ENCODE data around the gene HOOK2. TPM values are rescaled to one million over a fixed set of nuclear protein-coding genes. Genes with fewer than 3 reads are reported as not detected.
A peak's percentile ranks its signal among the peaks of the same experiment; 100 is the strongest.

The HOOK2 gene
- total and polyA plus RNA-seq, 2 of the 13 experiments (the other 11 are each of a cell fraction or from before 2014, with no cell fraction given): 9.2 to 12.9 TPM

GRCh38 chr19:12791345-12792050 lies 16.1 kb upstream of the HOOK2 start, which contains the start of gene JUNB (continued):
- TF ChIP-seq, protein P1, sequence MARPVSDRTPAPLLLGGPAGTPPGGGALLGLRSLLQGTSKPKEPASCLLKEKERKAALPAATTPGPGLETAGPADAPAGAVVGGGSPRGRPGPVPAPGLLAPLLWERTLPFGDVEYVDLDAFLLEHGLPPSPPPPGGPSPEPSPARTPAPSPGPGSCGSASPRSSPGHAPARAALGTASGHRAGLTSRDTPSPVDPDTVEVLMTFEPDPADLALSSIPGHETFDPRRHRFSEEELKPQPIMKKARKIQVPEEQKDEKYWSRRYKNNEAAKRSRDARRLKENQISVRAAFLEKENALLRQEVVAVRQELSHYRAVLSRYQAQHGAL (CRISPR knock-in tag; IDR thresholded peaks at IDR 0.05; ENCODE audit: not compliant biosample characterization): no peak
- TF ChIP-seq ZNF746 (CRISPR knock-in tag; IDR thresholded peaks at IDR 0.05) (peak; percentile 80), KAT2B (IDR thresholded peaks at IDR 0.05; ENCODE audit: borderline replicate concordance, low read depth, low read length) (no peak), ZGPAT (CRISPR knock-in tag; IDR thresholded peaks at IDR 0.05) (peak; percentile 96), POLR2A (IDR thresholded peaks at IDR 0.05; ENCODE audit: insufficient read depth in 1 of 2, low read depth in 2 of 2, low read length in 2 of 2) (peak; percentile 100), SMAD1 (CRISPR knock-in tag; IDR thresholded peaks at IDR 0.05; ENCODE audit: borderline replicate concordance, low read depth) (no peak), KDM2A (CRISPR knock-in tag; IDR thresholded peaks at IDR 0.05; ENCODE audit: borderline replicate concordance, low read depth) (peak; percentile 87), GZF1 (CRISPR knock-in tag; IDR thresholded peaks at IDR 0.05) (no peak), MAF1 (CRISPR knock-in tag; IDR thresholded peaks at IDR 0.05; ENCODE audit: borderline replicate concordance) (peak; percentile 92; the same call in 1 of the 2 replicates), ZNF567 (CRISPR knock-in tag; IDR thresholded peaks at IDR 0.05; ENCODE audit: borderline replicate concordance) (peak; percentile 23; the same call in 1 of the 2 replicates), GFI1 (CRISPR knock-in tag; IDR thresholded peaks at IDR 0.05; ENCODE audit: borderline replicate concordance) (no peak), CBX1 (IDR thresholded peaks at IDR 0.05; ENCODE audit: low read depth) (peak; percentile 98), GTF3A (CRISPR knock-in tag; conservative IDR thresholded peaks at IDR 0.05) (no peak), ZSCAN20 (CRISPR knock-in tag; IDR thresholded peaks at IDR 0.05; ENCODE audit: borderline replicate concordance) (no peak), ZNF646 (CRISPR knock-in tag; IDR thresholded peaks at IDR 0.05) (no peak), RXRB (CRISPR knock-in tag; IDR thresholded peaks at IDR 0.05; ENCODE audit: borderline replicate concordance) (peak; percentile 76; the same call in 1 of the 2 replicates), ZNF24 (IDR thresholded peaks at IDR 0.05) (no peak), NR3C1 (CRISPR knock-in tag; IDR thresholded peaks at IDR 0.05) (no peak), HDAC1 (CRISPR knock-in tag; IDR thresholded peaks at IDR 0.05) (peak; percentile 98)
- TF ChIP-seq, protein P2, sequence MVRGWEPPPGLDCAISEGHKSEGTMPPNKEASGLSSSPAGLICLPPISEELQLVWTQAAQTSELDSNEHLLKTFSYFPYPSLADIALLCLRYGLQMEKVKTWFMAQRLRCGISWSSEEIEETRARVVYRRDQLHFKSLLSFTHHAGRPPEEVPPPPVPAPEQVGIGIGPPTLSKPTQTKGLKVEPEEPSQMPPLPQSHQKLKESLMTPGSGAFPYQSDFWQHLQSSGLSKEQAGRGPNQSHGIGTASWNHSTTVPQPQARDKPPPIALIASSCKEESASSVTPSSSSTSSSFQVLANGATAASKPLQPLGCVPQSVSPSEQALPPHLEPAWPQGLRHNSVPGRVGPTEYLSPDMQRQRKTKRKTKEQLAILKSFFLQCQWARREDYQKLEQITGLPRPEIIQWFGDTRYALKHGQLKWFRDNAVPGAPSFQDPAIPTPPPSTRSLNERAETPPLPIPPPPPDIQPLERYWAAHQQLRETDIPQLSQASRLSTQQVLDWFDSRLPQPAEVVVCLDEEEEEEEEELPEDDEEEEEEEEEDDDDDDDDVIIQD (CRISPR knock-in tag; IDR thresholded peaks at IDR 0.05; ENCODE audit: low read depth): no peak

Measured in HepG2 (cell line).